Stimulated activated CD4-positive, alpha-beta T cell treated with anti-CD3 and anti-CD28 coated beads, Interleukin-12 subunit alpha, Interleukin-12 subunit beta, amount 100 ng/mL, for 24 hours (primary cell): ENCODE measurements around the gene DUSP10.

Experiments used
- DNase-seq, 2 experiments: peaks; one replicate each; pipeline ENCODE4 v3.0.0-alpha.2; 2020; ENCODE audit warnings: low read depth in 2 of 2

The DUSP10 gene

GRCh38 chr1:221695301-221695700, 46.6 kb downstream of the DUSP10 start:
- no peak for DNase-seq

DNA sequence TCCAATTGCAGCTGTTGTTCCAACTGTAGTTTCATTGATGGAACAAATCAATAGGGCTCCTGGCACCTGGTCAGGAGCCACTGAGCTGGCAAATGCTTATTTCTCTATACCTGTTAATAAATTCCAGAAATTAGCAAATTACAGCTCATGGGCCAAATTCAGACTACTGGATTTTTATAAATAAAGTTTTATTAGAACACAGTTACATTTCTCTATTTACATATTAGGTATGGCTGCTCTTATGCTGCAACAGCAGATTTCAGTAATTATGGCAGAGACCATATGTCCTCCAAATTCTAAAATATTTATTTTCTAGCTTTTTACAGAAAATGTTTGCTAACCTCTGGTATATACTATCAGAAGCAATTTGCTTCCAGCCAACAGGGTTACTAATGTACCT, 47.8 kb downstream of the DUSP10 start:
- no peak for DNase-seq

DNA sequence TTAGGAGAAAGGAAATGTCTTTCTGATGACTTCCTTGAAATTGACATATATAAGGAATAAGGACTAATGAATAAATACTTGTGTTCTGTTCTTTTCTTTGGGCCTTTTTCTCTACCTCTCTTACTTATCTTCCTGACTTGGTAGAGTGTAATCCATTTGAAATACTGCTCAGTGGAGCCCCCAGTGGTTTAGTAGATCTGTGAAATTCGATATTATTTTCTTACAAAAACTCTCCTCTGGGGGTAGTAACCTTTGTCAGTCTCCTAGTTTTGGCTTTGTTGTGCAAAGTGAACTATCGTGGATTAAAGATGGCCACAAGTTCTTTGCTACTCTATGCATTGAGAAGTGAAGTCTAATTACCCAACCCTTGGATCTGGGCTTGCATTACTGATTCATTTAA, 48.8 kb downstream of the DUSP10 start:
- DNase-seq = no peak

GRCh38 chr1:221692643-221693042, 49.2 kb downstream of the DUSP10 start:
- DNase-seq = no peak

GRCh38 chr1:221691261-221691660, 50.6 kb downstream of the DUSP10 start:
- no peak for DNase-seq

GRCh38 chr1:221690858-221691257, 51.0 kb downstream of the DUSP10 start:
- no peak for DNase-seq

GRCh38 chr1:221689138-221689537, 52.8 kb downstream of the DUSP10 start:
- DNase-seq = no peak

DNA sequence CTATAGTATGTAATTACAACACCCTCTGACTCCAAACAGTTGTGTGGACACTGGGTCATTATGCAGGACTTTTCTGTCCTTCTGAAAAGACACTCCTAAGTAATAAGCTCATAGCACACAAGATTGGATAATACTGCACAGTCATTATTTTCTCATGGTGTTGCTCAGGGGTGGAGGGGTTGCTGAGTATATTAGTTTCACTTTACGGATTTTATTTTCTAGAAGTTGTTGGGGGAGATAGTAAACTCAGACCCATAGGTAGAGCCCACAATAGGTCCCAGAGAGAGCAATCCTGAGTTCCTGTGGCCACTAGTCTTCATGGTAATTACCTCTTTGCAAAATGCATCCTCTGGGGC, 53.4 kb downstream of the DUSP10 start:
- no peak for DNase-seq

GRCh38 chr1:221687836-221688487, 53.9 kb downstream of the DUSP10 start:
- DNase-seq = no peak

- no peak for DNase-seq
Measured at GRCh38 chr1:221683681-221684080, 58.2 kb downstream of the DUSP10 start.

GRCh38 chr1:221680085-221680484, 61.8 kb downstream of the DUSP10 start:
- no peak for DNase-seq

GRCh38 chr1:221678014-221678413, 63.9 kb downstream of the DUSP10 start:
- no peak for DNase-seq

GRCh38 chr1:221675880-221676800, 65.7 kb downstream of the DUSP10 start:
- DNase-seq = no peak

GRCh38 chr1:221672965-221673364, 68.9 kb downstream of the DUSP10 start:
- DNase-seq = no peak

DNA sequence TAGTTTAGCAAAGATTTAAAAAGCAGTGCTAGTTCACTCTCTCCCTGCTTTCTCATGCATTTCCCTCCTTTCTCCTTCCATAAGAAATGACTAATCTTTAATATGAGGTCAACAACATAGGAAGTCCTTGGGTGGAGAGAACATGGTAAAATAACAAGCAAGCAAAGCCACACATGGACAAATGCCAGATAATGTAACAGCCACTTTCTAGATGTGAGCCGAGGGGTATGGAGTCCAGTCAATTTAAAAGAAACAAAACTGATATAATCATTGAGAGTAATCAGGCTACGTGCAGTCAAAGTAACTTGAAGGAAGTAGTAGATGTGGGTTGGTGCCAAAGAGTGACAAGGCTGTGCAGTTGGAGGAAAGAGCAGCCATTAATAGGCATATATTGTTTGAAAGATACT, 69.6 kb downstream of the DUSP10 start:
- DNase-seq = no peak

DNA sequence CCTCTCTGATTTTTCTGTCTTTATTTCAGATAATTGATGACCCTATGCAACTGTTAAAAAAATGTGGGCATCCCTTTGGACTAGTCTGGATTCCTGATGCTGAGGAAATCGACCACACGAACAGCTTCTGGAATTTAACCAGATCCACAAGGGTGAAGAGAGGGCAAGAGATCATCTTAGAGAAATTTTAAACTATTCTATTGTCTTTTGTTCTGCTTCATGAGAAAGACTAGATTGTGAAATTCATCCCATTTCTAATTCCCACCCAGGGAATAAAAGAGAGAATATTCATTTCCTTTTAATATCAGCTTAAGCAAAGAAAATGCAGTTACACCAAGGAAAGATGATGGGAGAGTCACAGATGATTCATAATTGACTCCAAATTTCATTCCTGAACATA, 71.8 kb downstream of the DUSP10 start:
- no peak for DNase-seq

DNA sequence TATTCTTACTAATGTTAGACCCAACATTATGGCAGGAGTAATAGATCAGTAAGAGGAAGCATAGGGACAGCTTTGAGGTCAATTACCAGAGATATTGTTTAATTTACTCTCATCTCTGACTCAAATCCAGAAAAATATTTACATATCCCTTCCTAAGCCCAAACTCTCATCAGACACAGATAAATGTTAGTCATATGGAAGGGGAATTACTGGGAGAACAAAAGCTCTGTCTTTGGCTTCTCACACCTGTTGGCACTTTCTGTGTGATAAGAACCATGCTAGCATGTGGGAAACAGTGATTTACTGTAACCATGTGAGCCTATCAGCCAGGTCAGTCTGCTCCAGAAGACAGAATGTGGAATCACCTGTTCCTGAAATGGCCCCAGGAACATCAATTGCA, 72.4 kb downstream of the DUSP10 start:
- DNase-seq = no peak

DNA sequence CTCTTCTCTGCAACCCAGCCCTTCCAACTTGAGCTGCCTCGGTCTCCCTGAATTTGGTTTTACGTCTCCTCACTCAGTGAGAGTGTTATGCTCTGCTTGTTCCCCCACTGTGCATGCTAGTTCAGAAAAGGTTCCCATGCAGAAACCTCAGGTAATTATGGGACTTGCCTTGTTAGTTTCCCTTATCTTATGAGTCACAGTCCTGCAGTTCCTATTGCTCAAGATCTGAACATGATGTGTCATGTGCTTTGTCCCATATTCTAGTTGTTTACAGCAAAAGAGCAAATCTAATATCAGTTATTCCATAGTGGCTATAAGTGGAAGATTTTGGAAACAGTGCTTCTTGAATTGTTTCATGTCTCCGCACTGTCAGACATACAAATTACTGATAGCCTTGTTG, 74.4 kb downstream of the DUSP10 start:
- no peak for DNase-seq

DNA sequence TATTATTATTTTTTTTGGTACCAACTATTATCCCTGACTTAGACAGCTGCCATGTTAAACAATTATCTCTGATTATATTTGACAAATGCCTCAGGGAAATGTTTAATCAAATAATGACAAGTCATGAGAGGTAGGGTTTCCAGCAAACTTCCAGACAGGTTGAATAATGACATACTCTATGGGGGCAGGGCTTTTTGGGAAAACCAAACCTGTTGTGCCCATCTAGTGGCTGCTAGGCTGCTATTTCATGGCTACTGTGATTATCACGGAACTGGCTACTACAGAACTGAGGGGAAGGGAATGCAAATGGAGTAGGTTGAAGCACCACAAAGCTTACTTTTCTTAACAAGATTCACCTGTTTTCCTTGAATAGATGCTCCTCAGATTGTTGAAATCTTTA, 77.6 kb downstream of the DUSP10 start:
- no peak for DNase-seq

GRCh38 chr1:221663321-221663720, 78.6 kb downstream of the DUSP10 start:
- no peak for DNase-seq

GRCh38 chr1:221655766-221656305, 86.1 kb downstream of the DUSP10 start:
- DNase-seq = no peak
